GM18873 (cell line): ENCODE data around the gene UBE2L3.
A peak's percentile ranks its signal among the peaks of the same experiment; 100 is the strongest.
"Not testable (repeated sequence)": the region's sequence is repeated elsewhere in the genome, so short reads cannot be mapped to it uniquely, and the experiment has no call there.

Experiments
- ATAC-seq: cut with Tn5 transposase; IDR thresholded peaks from one replicate; pipeline ENCODE4 v1.9.1; 2021; ENCODE audit warnings: mild to moderate bottlenecking, moderate library complexity, moderate number of reproducible peaks; ENCODE audit not compliant: unreplicated experiment, low FRiP score

UBE2L3 gene

DNA sequence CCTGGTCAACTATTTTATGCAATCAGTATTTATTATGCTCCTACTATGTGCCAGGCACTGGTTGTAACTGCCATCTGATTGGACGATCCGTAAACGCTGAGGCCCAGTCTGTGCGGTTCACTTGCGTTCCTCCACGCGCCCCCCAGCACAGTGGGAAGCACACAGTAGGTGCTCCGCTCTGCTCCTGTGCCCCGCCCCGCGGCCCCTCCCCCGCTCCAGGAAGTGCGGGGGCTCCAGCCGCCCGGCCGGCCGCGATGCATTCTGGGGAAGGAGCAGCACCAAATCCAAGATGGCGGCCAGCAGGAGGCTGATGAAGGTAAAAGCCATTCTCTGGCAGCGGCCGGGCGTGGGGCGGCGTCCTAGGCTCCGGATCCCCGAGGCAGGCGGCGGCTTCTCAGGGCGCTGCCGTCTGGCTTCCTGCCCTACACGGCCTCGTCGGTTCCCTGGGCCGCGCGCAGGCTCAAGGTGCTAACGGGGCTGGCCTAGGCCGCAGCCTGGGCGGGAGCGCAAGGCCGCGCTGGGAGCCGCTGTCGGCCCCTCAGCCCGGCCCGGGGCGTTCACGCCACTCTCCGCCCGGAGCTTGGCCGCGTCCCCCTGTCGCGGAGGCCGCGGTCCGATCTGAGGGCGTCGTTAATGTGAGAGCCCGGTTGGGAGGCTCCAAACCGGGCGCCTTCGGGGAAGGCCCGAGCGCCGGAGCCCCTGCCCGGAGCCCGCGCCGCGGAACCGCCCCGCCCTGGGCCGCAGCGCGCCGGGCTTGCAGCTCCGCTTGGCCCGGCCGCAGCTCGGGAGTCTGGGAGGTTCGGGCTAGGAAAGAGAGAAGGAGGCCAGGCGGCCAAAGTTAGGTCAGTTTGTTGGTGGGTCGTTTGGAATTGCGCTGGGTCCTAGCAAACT is at the start of gene UBE2L3:
UBE2L3 (plus strand) TSS at position 259 of the 891 bp plus-strand sequence; CDS start at position 290, 31 bp downstream.
- ATAC-seq, result peak; percentile 43

GRCh38 chr22:21526705-21527500 is 40.6 kb upstream of the UBE2L3 start:
- ATAC-seq, result not testable (repeated sequence)

GRCh38 chr22:21531525-21531924 is 36.0 kb upstream of the UBE2L3 start:
- not testable (repeated sequence) for ATAC-seq

- ATAC-seq, result not testable (repeated sequence)
These were observed 34.5 kb upstream of the UBE2L3 start for GRCh38 chr22:21532863-21533648.

DNA sequence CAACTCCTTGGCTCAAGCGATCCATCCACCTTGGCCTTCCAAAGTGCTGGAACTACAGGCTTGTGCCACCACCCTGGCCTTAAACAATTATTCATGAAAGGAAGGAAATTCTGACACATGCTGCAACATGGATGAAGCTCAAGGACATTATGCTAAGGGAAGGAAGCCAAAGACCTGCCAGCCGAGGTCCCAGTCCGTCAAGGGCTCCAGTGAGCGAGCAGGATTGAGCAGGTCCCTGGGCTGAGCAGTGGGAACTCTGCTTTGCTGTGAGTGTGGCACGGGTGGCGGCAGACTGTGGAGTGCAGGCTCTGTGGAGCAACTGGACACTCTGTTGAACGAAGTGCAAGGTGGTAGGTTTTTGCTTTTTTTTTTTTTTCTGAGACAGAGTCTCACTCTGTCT is 27.7 kb upstream of the UBE2L3 start:
- not testable (repeated sequence) for ATAC-seq

DNA sequence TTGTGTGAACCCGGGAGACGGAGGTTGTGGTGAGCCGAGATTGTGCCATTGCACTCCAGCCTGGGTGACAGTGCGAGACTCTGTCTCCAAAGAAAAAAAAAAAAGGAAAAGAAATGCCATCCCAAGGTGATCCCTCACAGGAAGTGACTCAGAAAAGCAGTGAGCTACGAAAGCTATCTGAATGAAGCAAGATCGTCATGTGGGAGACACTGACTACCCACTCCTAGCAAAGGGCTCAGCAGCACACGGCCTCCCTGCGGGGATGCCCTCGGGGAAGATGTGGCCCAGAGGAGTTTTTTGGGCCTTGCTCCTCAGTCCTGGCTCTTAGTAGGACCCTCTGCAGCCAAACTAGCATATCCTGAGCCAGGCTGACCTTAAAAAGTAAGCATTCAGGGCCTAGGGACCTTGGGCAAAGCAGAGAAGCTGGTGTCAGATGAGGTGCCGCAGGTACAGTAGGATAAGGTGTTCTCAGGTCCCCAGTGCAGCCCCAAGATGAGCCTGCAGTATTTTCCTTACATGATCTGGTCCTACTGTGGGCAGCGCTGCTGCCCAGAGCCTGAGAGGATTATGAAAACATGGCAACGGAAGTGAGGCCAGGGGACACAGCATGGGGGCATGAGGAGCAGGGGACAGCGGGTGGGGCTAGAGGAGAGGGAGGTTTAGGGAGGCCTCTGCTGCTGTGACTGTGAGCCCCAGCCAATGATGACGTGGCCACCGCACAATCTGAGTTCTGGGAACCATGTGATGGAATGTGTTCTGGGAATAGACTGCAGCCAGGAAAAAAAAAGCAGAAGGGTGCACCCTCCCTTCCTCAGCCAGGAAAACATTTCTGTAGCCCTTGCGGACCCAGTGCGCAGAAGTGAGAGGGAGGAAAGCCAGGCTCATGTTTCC is 22.8 kb upstream of the UBE2L3 start:
- ATAC-seq, result not testable (repeated sequence)

- ATAC-seq, result not testable (repeated sequence)
These were observed 18.0 kb upstream of the UBE2L3 start for GRCh38 chr22:21549558-21549957.

GRCh38 chr22:21550008-21550677 is 17.4 kb upstream of the UBE2L3 start:
- not testable (repeated sequence) for ATAC-seq

DNA sequence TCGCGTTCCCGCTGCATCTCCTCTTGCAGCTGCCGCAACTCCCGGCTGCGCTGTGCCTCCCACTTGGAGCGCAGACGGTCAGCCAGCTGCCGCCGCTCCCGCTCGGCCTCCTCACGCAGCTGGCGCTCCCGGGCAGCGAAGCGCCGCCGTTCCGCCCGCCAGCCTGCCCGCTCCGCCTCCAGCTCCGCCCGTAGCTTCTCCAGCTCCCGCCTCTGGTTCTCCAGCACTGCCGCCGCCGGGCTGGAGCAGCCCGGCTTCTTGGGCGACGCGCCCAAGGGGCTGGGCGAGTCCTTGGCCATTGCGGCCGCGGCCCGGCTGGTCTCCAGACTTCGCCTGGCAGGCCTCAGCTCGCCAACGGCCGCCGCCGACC is 16.9 kb upstream of the UBE2L3 start:
- ATAC-seq, result not testable (repeated sequence)

GRCh38 chr22:21551361-21551760 is 16.2 kb upstream of the UBE2L3 start, which contains the start of gene RIMBP3C:
Gene RIMBP3C (minus strand): TSS chr22:21551461. CDS start chr22:21550976, 485 bp downstream.
- ATAC-seq, result not testable (repeated sequence)

DNA sequence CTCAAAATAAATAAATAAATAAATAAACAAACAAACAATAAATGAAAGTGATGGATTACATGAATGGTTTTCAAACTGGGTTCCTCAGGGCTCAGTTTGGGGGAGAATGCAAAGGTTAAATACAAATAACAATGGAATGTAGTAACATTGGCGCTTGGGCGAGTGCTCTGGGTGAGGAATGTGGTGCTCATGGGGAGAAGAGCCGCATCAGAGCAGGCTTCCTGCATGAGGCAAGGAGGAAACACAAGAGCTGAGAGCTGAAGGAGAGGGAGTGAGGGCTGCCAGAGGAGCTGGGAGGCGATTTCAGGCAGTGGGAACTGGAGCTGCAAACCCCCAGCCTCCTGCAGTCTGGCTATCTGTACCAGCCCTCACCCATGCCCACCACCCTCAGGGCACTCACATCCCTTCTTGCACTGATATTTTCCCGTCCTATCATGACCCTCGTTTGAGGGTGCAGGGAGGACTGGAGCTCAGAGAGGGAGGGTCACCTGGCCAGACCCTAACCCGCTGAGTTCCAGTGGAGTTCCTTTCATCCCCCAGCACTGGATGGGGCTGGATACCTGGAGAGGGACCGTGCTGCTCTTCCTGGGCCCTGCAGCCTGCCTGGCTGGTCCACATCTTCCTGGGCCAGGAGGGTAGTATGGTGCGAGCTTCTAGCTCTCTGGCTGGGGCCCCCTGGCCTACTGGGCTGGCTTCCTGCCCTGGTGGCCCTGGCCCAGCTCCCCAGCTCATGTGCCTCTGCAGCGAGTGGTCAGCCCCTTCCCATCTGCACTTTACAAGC is 8.0 kb upstream of the UBE2L3 start:
- ATAC-seq, result not testable (repeated sequence)

DNA sequence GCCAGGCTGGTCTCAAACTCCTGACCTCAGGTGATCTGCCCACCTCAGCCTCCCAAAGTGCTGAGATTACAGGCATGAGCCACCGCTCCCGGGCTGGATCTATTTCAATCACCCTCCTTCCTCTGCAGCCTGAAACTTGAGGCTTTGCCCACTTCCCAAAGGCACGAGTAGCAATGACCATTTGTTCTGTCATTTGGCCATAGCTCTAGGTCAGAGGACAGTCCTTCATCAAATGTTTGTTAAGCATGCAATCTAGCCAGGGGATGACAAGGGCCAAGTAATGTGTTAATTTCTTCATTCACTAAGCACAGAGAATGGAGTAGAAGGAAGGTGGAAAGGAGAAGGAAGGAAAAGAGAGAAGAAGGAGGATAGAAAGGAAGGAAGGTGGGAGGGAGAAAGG is 6.9 kb upstream of the UBE2L3 start:
- ATAC-seq, result not testable (repeated sequence)

DNA sequence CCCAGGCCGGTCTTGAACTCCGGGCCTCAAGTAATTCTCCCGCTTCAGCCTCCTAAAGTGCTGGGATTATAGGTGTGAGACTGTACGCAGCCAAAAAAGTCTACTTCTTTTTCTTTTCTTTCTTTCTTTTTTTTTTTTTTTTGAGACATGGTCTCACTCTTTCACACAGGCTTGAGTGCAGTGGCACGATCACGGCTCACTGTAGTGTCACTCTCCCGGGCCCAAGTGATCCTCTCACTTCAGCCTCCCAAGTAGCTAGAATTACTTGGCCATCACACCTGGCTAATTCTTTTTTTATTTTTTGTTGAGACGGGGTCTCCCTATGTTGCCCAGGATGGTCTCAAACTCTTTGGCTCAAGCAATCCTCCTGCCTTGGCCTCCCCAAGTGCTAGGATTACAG is 3.6 kb upstream of the UBE2L3 start:
- no peak for ATAC-seq

DNA sequence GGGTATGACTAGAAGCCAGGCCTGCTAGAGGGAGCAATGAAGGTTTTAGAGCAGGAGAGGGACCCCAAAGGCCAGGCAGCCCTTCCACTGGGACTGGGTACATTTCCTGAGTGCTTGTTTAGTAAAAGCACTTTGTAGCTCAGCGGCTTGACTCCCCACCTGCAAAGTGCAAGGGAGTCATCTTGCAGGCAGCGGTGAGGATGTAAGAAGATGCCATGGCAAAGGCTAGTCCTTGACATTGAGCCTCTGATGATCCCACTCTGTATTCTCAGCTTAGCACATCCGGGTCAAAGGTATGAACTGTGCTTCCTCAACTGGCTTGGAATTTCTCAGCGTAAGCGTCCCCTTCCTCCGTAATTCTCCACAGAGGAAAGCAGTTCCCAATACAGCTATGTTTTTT is 3.1 kb upstream of the UBE2L3 start:
- ATAC-seq, result no peak

GRCh38 chr22:21568347-21569075 is 997 bp downstream of the UBE2L3 start:
- ATAC-seq, result no peak

DNA sequence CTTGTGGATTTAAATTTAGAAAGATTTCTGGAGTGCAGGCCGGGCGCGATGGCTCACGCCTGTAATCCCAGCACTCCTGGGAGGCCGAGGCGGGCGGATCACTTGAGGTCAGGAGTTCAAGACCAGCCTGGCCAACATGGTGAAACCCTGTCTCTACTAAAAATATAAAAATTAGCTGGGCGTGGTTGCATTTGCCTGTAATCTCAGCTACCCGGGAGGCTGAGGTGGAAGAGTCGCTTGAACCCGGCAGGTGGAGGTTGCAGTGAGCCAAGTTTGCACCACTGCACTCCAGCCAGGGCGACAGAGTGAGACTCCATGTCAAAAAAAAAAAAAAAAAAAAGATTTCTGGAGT is 1.5 kb downstream of the UBE2L3 start:
- ATAC-seq, result not testable (repeated sequence)

GRCh38 chr22:21569459-21570170 is 2.1 kb downstream of the UBE2L3 start:
- no peak for ATAC-seq
